ENCODE results near the gene LPAR2.

Gene LPAR2

GRCh38 chr19:19652482-19653295, 24.7 kb upstream of the LPAR2 start:
- DNase-seq, result no peak

- no peak for DNase-seq
Observed at GRCh38 chr19:19651076-19651475, 23.1 kb upstream of the LPAR2 start.

GRCh38 chr19:19650331-19650730, 22.3 kb upstream of the LPAR2 start:
- no peak for DNase-seq

- no peak for DNase-seq
Observed at GRCh38 chr19:19649580-19649995, 21.6 kb upstream of the LPAR2 start.

- DNase-seq, result no peak
Observed at GRCh38 chr19:19649155-19649554, 21.1 kb upstream of the LPAR2 start.

GRCh38 chr19:19647037-19647835, 19.2 kb upstream of the LPAR2 start:
- DNase-seq, result no peak

- no peak for DNase-seq
Observed at GRCh38 chr19:19645233-19645870, 17.3 kb upstream of the LPAR2 start.

- no peak for DNase-seq
Observed at GRCh38 chr19:19644054-19644388, 16.0 kb upstream of the LPAR2 start.

- DNase-seq, result peak; percentile 85 to 91
Observed at GRCh38 chr19:19643158-19644053, 15.4 kb upstream of the LPAR2 start, which contains the start of gene GMIP. GMIP (minus strand) TSS chr19:19643657; CDS start chr19:19643529, 128 bp downstream.

GRCh38 chr19:19642506-19643157, 14.6 kb upstream of the LPAR2 start:
- DNase-seq, result peak; percentile 42 to 70

GRCh38 chr19:19637523-19638251, 9.7 kb upstream of the LPAR2 start:
- no peak for DNase-seq

GRCh38 chr19:19637186-19637522, 9.1 kb upstream of the LPAR2 start:
- DNase-seq, result no peak

GRCh38 chr19:19636573-19637185, 8.7 kb upstream of the LPAR2 start:
- DNase-seq, result no peak

- no peak for DNase-seq
Observed at GRCh38 chr19:19635313-19635702, 7.3 kb upstream of the LPAR2 start.

GRCh38 chr19:19634516-19635312, 6.7 kb upstream of the LPAR2 start:
- no peak for DNase-seq

GRCh38 chr19:19633711-19634515, 5.9 kb upstream of the LPAR2 start:
- DNase-seq, result no peak

GRCh38 chr19:19632661-19633060, 4.6 kb upstream of the LPAR2 start:
- no peak for DNase-seq

- DNase-seq, result no peak
Observed at GRCh38 chr19:19631346-19631745, 3.3 kb upstream of the LPAR2 start.

- no peak for DNase-seq
Observed at GRCh38 chr19:19630426-19630825, 2.4 kb upstream of the LPAR2 start.
